GM21367 (cell line): ENCODE measurements around the gene OR6C3.
"Not testable (repeated sequence)": the region's sequence is repeated elsewhere in the genome, so short reads cannot be mapped to it uniquely, and the experiment has no call there.

Experiments
- ATAC-seq: cut with Tn5 transposase; IDR thresholded peaks from one replicate; pipeline ENCODE4 v1.9.1; 2021; ENCODE audit not compliant: unreplicated experiment

OR6C3 gene

GRCh38 chr12:55330446-55330845, at the start of gene OR6C3:
Gene OR6C3 (plus strand): TSS chr12:55330746. CDS start chr12:55331701, 955 bp downstream.
- ATAC-seq = no peak

GRCh38 chr12:55280991-55281390, 49.6 kb upstream of the OR6C3 start:
- ATAC-seq = no peak

GRCh38 chr12:55289999-55290398, 40.5 kb upstream of the OR6C3 start:
- no peak for ATAC-seq

- ATAC-seq = no peak
Measured at GRCh38 chr12:55296469-55296868, 34.1 kb upstream of the OR6C3 start, which contains the start of gene OR6C6. Gene OR6C6 (minus strand): TSS chr12:55296569. CDS start chr12:55295232, 1,337 bp downstream.

- ATAC-seq = no peak
Measured at GRCh38 chr12:55314043-55314442, 16.5 kb upstream of the OR6C3 start, which contains the start of gene OR6C1. Gene OR6C1 (plus strand): TSS chr12:55314343. CDS start chr12:55320600, 6,257 bp downstream.

GRCh38 chr12:55320201-55320600, 10.3 kb upstream of the OR6C3 start:
- no peak for ATAC-seq

GRCh38 chr12:55325801-55326200, 4.7 kb upstream of the OR6C3 start:
- ATAC-seq = not testable (repeated sequence)

- ATAC-seq = no peak
Measured at GRCh38 chr12:55336002-55336401, 5.5 kb downstream of the OR6C3 start.

GRCh38 chr12:55355338-55355737, 24.8 kb downstream of the OR6C3 start:
- not testable (repeated sequence) for ATAC-seq

GRCh38 chr12:55362675-55363074, 32.1 kb downstream of the OR6C3 start, which contains the start of gene OR6C75:
Gene OR6C75 (plus strand): TSS chr12:55362975. CDS start chr12:55365111, 2,136 bp downstream.
- ATAC-seq = no peak

- ATAC-seq = no peak
Measured at GRCh38 chr12:55365086-55365485, 34.5 kb downstream of the OR6C3 start.

GRCh38 chr12:55372521-55372920, 42.0 kb downstream of the OR6C3 start:
- ATAC-seq = no peak
